ENCODE measurements around the gene BDKRB2.

DNA sequence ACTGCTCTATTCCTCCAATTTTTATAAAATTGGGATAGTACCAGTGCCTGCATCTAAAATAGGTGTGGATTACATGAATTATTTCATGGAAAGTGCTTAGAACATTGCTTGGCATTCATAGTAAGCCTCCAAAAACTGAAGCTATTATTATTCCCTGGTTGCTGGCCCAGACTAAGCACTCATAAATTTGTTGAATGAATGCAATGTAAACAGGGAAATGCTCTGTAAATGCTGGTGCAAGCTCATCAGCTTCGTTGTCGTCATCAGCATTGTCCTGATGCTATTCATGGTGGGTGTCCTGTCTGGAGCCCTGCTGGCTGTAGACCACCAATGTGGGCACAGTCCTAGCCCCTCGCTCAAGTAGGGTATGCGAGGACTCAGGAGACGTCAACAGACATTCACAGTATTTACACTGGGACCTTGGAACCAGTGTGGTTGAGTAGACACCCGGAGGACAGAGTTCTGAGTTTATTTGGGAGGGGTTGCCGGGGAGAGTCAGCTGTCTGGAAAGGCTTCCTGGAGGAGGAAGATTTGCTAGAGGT, 16.5 kb downstream of the BDKRB2 start:
- TF ChIP-seq, protein P1, sequence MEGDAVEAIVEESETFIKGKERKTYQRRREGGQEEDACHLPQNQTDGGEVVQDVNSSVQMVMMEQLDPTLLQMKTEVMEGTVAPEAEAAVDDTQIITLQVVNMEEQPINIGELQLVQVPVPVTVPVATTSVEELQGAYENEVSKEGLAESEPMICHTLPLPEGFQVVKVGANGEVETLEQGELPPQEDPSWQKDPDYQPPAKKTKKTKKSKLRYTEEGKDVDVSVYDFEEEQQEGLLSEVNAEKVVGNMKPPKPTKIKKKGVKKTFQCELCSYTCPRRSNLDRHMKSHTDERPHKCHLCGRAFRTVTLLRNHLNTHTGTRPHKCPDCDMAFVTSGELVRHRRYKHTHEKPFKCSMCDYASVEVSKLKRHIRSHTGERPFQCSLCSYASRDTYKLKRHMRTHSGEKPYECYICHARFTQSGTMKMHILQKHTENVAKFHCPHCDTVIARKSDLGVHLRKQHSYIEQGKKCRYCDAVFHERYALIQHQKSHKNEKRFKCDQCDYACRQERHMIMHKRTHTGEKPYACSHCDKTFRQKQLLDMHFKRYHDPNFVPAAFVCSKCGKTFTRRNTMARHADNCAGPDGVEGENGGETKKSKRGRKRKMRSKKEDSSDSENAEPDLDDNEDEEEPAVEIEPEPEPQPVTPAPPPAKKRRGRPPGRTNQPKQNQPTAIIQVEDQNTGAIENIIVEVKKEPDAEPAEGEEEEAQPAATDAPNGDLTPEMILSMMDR (conservative IDR thresholded peaks at IDR 0.05; ENCODE audit: low read depth, low read length): no peak
- no peak for TF ChIP-seq MAFK (IDR thresholded peaks at IDR 0.05; ENCODE audit: low read depth, low read length)
- no peak for TF ChIP-seq POLR2A (IDR thresholded peaks at IDR 0.05; ENCODE audit: low read depth, low read length)
- TF ChIP-seq NFE2L2 (IDR thresholded peaks at IDR 0.05; ENCODE audit: low read depth, low read length): no peak
- TF ChIP-seq, protein P2, sequence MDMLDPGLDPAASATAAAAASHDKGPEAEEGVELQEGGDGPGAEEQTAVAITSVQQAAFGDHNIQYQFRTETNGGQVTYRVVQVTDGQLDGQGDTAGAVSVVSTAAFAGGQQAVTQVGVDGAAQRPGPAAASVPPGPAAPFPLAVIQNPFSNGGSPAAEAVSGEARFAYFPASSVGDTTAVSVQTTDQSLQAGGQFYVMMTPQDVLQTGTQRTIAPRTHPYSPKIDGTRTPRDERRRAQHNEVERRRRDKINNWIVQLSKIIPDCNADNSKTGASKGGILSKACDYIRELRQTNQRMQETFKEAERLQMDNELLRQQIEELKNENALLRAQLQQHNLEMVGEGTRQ (IDR thresholded peaks at IDR 0.05; ENCODE audit: low read depth, low read length): no peak

Data from IMR-90 (cell line).